SK-N-SH treated with all-trans-retinoic acid at 6 μM for 48 hours (cell line): ENCODE data around the gene SHC3.
A peak's percentile ranks its signal among the peaks of the same experiment; 100 is the strongest.

Experiments used
- ATAC-seq: fragments of 200-7000 bp; cut with Tn5 transposase; 3 replicates; pipeline ENCODE4 v1.9.1; 2020; ENCODE audit warnings: mild to moderate bottlenecking, moderate library complexity
- ARNTL ChIP-seq: fragments of 450-650 bp; formaldehyde crosslinking; IDR thresholded peaks from 2 replicates; pipeline ENCODE4 v1.5.0; 2020; ENCODE audit warnings: low read depth, mild to moderate bottlenecking, moderate library complexity, borderline replicate concordance
- BACH2 ChIP-seq: fragments of 250-450 bp; sonication (Bioruptor Pico); IDR thresholded peaks from 2 replicates; pipeline ENCODE4 v1.9.0; 2021; ENCODE audit warnings: mild to moderate bottlenecking, borderline replicate concordance
- CSDC2 ChIP-seq: fragments of 250-450 bp; sonication (Bioruptor Pico); IDR thresholded peaks from 2 replicates; pipeline ENCODE4 v1.5.0; 2020; ENCODE audit warnings: mild to moderate bottlenecking, moderate library complexity
- ESRRG ChIP-seq: fragments of 250-450 bp; sonication (Bioruptor Pico); IDR thresholded peaks from 2 replicates; pipeline ENCODE4 v1.6.1; 2021; ENCODE audit warnings: mild to moderate bottlenecking
- ISL1 ChIP-seq: fragments of 250-450 bp; sonication (Bioruptor Pico); IDR thresholded peaks from 2 replicates; pipeline ENCODE4 v2.1.2; 2022; ENCODE audit warnings: mild to moderate bottlenecking, moderate library complexity
- RARB ChIP-seq: fragments of 250-450 bp; sonication (Bioruptor Pico); IDR thresholded peaks from 2 replicates; pipeline ENCODE4 v1.8.0; 2021; ENCODE audit warnings: mild to moderate bottlenecking, moderate library complexity
- SNAI2 ChIP-seq: fragments of 250-450 bp; sonication (Bioruptor Pico); IDR thresholded peaks from 2 replicates; pipeline ENCODE4 v1.5.0; 2020; ENCODE audit warnings: mild to moderate bottlenecking, moderate library complexity
- TCF4 ChIP-seq: fragments of 250-450 bp; sonication (Bioruptor Pico); IDR thresholded peaks from 2 replicates; pipeline ENCODE4 v1.8.0; 2021; ENCODE audit warnings: mild to moderate bottlenecking, moderate library complexity, borderline replicate concordance
- TOX ChIP-seq: fragments of 250-450 bp; sonication (Bioruptor Pico); IDR thresholded peaks from 2 replicates; pipeline ENCODE4 v1.8.0; 2021; ENCODE audit warnings: mild to moderate bottlenecking, moderate library complexity, borderline replicate concordance
- ZC3H10 ChIP-seq: fragments of 250-450 bp; sonication (Bioruptor Pico); IDR thresholded peaks from 2 replicates; pipeline ENCODE4 v1.5.1; 2021; ENCODE audit warnings: mild to moderate bottlenecking, moderate library complexity
- ZFP3 ChIP-seq: fragments of 250-450 bp; sonication (Bioruptor Pico); IDR thresholded peaks from 2 replicates; pipeline ENCODE4 v1.5.0; 2020; ENCODE audit warnings: mild to moderate bottlenecking, moderate library complexity
- ZNF565 ChIP-seq: fragments of 450-650 bp; formaldehyde crosslinking; conservative IDR thresholded peaks from 2 replicates; pipeline ENCODE4 v1.5.0; 2020; ENCODE audit warnings: low read depth, mild to moderate bottlenecking, moderate library complexity
- ZNF70 ChIP-seq: fragments of 450-650 bp; formaldehyde crosslinking; IDR thresholded peaks from 2 replicates; pipeline ENCODE4 v1.5.0; 2020; ENCODE audit warnings: mild to moderate bottlenecking, moderate library complexity
- ZNF8 ChIP-seq: fragments of 450-650 bp; formaldehyde crosslinking; IDR thresholded peaks from 2 replicates; pipeline ENCODE4 v1.5.0; 2020; ENCODE audit warnings: mild to moderate bottlenecking, moderate library complexity
- TF ChIP-seq, protein P1 (sequence below): fragments of 250-450 bp; sonication (Bioruptor Pico); IDR thresholded peaks from 2 replicates; pipeline ENCODE4 v1.8.0; 2020; ENCODE audit warnings: mild to moderate bottlenecking, moderate library complexity, borderline replicate concordance
- TF ChIP-seq, protein P2 (sequence below): fragments of 250-450 bp; sonication (Bioruptor Pico); IDR thresholded peaks from 2 replicates; pipeline ENCODE4 v1.5.1; 2020; ENCODE audit warnings: low read depth, mild to moderate bottlenecking, moderate library complexity
- TF ChIP-seq, protein P3 (sequence below): fragments of 250-450 bp; sonication (Bioruptor Pico); IDR thresholded peaks from 2 replicates; pipeline ENCODE4 v1.8.0; 2021; ENCODE audit warnings: low read depth, mild to moderate bottlenecking, moderate library complexity, borderline replicate concordance
- TF ChIP-seq, protein P4 (sequence below): fragments of 250-450 bp; sonication (Bioruptor Pico); IDR thresholded peaks from 2 replicates; pipeline ENCODE4 v1.5.1; 2021; ENCODE audit warnings: mild to moderate bottlenecking, moderate library complexity

The SHC3 gene

DNA sequence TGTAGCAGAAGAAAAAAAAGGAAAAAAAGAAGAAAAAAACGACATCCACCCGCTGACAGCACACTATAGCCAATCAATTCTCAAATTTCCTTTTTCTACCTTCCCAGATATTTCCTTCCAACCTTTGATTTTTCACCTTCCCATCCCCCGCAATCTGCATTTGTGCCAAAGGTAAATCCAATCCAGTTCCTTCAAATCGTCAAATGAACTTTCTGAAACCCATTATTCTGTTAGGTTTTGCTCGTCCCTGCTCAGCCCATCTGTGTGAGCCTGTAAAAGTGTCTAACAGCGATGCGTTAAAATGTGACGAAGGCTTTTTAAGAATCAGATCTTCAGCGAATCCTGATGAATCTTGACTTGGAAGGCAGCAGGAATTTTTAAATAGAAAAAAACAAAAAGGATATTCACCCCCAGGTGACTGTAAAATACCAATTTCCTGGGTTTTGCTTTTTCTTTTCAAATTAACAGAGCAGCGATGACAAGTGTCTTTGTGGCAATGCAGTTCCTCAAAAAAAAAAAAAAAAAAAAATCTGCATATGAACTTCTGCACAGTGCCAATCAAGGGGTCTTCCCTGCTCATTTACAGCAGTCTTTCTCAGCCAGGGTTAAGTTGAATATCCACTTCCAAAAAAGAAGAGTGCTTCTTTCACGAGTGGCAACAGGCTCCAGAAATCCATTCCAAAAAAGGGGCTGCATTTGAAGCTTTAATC, 367 bp upstream of the SHC3 start (continued):
- TF ChIP-seq, protein P1, sequence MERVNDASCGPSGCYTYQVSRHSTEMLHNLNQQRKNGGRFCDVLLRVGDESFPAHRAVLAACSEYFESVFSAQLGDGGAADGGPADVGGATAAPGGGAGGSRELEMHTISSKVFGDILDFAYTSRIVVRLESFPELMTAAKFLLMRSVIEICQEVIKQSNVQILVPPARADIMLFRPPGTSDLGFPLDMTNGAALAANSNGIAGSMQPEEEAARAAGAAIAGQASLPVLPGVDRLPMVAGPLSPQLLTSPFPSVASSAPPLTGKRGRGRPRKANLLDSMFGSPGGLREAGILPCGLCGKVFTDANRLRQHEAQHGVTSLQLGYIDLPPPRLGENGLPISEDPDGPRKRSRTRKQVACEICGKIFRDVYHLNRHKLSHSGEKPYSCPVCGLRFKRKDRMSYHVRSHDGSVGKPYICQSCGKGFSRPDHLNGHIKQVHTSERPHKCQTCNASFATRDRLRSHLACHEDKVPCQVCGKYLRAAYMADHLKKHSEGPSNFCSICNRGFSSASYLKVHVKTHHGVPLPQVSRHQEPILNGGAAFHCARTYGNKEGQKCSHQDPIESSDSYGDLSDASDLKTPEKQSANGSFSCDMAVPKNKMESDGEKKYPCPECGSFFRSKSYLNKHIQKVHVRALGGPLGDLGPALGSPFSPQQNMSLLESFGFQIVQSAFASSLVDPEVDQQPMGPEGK (CRISPR knock-in tag) = no peak
- TF ChIP-seq, all 23 proteins: peak for 0

DNA sequence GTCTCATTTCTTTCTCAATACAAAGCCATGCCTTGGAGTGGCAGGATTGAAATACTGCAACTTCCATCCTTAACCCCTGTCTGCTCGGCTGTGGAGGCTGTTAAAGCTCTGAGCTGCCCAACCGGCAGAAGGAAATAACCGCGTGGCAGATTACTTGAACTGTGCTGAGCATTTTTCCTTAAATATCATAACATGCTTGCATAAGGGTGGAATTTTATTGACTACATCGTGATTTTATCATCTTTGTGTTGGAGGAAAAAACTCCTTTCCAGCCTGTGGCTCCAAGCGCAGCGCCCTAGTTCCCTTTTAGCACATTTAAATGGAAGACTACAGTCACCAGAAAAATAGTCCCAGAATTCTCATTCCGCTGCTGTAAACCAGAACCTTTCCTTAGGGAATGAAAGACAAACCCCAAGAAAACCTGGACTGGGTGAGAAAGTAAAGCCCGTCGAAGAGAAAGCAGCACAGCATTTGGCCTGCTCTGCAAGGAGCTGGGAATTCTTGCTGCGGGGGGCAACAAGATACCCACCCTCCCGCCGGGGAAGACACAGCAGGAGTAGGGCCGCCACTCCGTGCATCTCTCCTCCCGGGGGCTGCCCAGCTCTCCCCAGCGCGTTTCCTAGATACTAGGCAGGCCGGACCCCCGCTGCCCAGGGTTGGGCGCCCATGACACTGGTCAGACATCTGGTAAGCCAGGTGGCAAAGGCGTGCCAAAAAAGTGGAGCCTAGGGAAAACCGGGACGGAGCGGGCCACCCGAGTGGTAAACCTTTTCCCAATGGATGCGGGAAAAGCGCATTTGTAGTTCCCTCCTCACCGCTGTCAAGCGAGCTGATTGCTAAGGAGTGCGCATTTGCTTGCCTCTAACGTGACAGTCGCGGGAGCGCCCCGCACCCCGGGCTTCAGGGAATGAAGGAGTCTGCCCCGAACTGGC, 1.3 kb downstream of the SHC3 start:
- TF ChIP-seq RARB (CRISPR knock-in tag) (no peak), ESRRG (CRISPR knock-in tag) (no peak), ZC3H10 (CRISPR knock-in tag) (no peak), TOX (CRISPR knock-in tag) (no peak), CSDC2 (CRISPR knock-in tag) (no peak), SNAI2 (CRISPR knock-in tag) (no peak), ZNF565 (CRISPR knock-in tag) (no peak), ISL1 (CRISPR knock-in tag) (no peak)
- TF ChIP-seq, protein P2, sequence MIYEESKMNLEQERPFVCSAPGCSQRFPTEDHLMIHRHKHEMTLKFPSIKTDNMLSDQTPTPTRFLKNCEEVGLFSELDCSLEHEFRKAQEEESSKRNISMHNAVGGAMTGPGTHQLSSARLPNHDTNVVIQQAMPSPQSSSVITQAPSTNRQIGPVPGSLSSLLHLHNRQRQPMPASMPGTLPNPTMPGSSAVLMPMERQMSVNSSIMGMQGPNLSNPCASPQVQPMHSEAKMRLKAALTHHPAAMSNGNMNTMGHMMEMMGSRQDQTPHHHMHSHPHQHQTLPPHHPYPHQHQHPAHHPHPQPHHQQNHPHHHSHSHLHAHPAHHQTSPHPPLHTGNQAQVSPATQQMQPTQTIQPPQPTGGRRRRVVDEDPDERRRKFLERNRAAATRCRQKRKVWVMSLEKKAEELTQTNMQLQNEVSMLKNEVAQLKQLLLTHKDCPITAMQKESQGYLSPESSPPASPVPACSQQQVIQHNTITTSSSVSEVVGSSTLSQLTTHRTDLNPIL (CRISPR knock-in tag) = no peak
- TF ChIP-seq, protein P3, sequence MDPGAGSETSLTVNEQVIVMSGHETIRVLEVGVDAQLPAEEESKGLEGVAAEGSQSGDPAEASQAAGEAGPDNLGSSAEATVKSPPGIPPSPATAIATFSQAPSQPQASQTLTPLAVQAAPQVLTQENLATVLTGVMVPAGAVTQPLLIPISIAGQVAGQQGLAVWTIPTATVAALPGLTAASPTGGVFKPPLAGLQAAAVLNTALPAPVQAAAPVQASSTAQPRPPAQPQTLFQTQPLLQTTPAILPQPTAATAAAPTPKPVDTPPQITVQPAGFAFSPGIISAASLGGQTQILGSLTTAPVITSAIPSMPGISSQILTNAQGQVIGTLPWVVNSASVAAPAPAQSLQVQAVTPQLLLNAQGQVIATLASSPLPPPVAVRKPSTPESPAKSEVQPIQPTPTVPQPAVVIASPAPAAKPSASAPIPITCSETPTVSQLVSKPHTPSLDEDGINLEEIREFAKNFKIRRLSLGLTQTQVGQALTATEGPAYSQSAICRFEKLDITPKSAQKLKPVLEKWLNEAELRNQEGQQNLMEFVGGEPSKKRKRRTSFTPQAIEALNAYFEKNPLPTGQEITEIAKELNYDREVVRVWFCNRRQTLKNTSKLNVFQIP (CRISPR knock-in tag) = no peak
- TF ChIP-seq, all 23 proteins: peak for 0

DNA sequence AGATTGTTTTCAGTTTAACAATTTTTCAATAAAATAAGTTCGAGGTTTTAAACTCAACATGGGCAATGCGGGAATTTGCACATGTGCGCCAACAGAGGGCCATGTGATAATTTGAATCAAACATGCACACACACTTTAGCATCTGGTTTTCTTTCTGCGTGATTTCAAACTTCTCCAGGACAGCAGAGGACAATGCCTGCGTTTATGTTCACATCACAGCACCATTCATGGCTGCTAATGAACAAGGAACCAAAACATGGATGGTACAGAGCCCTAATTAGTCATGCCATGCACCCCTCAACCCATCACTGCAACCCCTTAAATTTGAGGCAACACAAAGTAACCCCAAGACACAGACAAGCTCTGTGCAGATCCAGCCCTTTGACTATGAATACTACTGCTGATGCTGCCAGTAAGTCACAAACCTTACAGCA, 2.8 kb downstream of the SHC3 start:
- TF ChIP-seq ZNF70 (CRISPR knock-in tag) (no peak), BACH2 (no peak), TCF4 (CRISPR knock-in tag) (peak; percentile 75; the same call in 1 of the 2 replicates), ZFP3 (CRISPR knock-in tag) (no peak), RARB (CRISPR knock-in tag) (no peak), ZC3H10 (CRISPR knock-in tag) (no peak)
- no peak for ATAC-seq

More for the DNA sequence above, 1.3 kb downstream of the SHC3 start:
- ATAC-seq = peak; percentile 52

DNA sequence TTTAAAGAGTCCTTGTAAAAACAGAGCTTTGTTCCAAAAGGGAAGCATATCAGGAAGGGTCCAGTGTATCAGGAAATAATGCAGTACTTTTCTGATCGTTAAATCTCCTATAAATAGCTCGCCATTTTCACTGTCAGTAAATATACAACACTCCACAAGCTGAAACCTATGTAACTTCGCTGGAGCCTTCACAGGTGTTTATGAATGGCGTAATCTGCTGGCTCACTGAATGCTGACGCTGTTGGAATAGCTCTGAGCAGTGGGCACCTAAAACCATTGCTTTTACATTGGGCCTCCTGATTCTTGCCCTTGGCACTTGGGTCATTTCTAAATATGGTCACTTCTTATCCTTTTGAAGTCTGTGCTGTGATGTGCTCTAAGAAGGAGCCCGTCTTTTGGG, 4.3 kb downstream of the SHC3 start:
- ATAC-seq = no peak

More for the DNA sequence above, 4.3 kb downstream of the SHC3 start:
- TF ChIP-seq, protein P4, sequence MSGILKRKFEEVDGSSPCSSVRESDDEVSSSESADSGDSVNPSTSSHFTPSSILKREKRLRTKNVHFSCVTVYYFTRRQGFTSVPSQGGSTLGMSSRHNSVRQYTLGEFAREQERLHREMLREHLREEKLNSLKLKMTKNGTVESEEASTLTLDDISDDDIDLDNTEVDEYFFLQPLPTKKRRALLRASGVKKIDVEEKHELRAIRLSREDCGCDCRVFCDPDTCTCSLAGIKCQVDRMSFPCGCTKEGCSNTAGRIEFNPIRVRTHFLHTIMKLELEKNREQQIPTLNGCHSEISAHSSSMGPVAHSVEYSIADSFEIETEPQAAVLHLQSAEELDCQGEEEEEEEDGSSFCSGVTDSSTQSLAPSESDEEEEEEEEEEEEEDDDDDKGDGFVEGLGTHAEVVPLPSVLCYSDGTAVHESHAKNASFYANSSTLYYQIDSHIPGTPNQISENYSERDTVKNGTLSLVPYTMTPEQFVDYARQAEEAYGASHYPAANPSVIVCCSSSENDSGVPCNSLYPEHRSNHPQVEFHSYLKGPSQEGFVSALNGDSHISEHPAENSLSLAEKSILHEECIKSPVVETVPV = no peak
- TF ChIP-seq ARNTL (CRISPR knock-in tag) (no peak), ZNF70 (CRISPR knock-in tag) (no peak), TCF4 (CRISPR knock-in tag) (no peak), ZNF8 (no peak)
- TF ChIP-seq, protein P1 (CRISPR knock-in tag) = no peak
